ENCODE results near the gene ASRGL1. TPM values are rescaled to one million over a fixed set of nuclear protein-coding genes. Genes with fewer than 3 reads are reported as not detected.
"Not testable (repeated sequence)": the region's sequence is repeated elsewhere in the genome, so short reads cannot be mapped to it uniquely, and the experiment has no call there.

ASRGL1 gene
- total RNA-seq, 4 donors from 2014 or later: 0.66 to 7.6 (median 4.4) TPM; not detected in 1

- H3K27ac ChIP-seq: no peak overlapping the region
- 79 to 80% methylated on average over 1 of the region's 1 CpG for WGBS, 2 donors
- no peaks in the 10 kb centered on the region for H3K9me3 ChIP-seq
- peaks cover 0 to 35% (median 1%) of the 10 kb centered on the region in 4 donors for H3K27me3 ChIP-seq
- H3K36me3 ChIP-seq: no peaks in the 10 kb centered on the region
- intact Hi-C loops (cut with DNase I): no loop called here
- DNase-seq: no peak
- no peak overlapping the region for H3K4me3 ChIP-seq
- TF ChIP-seq POLR2A (IDR thresholded peaks at IDR 0.05): no peak
- no peak for TF ChIP-seq CTCF (IDR thresholded peaks at IDR 0.05)
- peaks cover 0 to 4% (median 0%) of the 10 kb centered on the region in 3 donors for H3K4me1 ChIP-seq
Observed at GRCh38 chr11:62359475-62359874, 22.2 kb downstream of the ASRGL1 start.

DNA sequence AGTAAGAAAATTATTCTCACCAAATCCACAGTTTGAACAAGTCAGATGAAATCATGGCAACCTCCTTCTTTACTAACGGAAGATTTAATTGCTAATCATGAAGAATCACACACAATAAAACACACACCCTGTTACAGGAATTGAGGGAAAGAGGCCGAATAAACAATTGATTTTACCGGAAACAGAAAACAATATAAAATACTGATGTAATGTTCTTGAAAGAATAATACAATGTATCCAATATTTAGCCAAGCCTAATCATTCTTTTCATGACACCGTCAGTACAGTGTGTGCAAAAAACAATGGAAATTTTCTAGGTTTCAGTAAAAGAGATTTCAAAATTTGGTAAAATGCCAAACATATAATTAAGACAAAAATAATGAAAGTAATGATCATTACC, 23.4 kb downstream of the ASRGL1 start:
- 41 to 47% methylated on average over 4 of the region's 4 CpGs for WGBS, 2 donors
- H3K27ac ChIP-seq: no peak overlapping the region

DNA sequence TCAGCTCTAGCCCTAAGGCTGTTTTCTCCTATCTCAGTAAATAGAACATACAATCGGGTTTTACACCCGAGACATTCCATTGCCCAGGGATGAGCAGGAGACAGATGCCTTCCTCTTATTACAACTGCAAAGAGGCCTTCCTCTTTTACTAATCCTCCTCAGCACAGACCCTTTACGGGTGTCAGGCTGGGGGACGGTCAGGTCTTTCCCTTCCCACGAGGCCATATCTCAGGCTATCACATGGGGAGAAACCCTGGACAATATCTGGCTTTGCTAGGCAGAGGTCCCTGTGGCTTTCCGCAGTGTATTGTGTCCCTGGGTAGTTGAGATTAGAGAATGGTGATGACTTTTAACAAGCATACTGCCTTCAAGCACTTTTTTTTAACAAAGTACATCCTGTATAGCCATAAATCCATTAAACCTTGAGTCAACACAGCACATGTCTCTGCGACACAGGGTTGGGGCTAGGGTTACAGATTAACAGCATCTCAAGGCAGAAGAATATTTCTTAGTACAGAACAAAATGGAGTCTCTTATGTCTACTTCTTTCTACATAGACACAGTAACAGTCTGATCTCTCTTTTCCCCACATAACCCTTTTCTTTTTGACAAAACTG, 31.7 kb downstream of the ASRGL1 start:
- 67 to 69% methylated on average over 7 of the region's 7 CpGs for WGBS, 2 donors
- peaks cover 0 to 15% (median 0%) of the 10 kb centered on the region in 4 donors for H3K27me3 ChIP-seq
- H3K9me3 ChIP-seq; intact Hi-C loops (cut with DNase I); H3K36me3 ChIP-seq; H3K27ac ChIP-seq; H3K4me1 ChIP-seq; DNase-seq; H3K4me3 ChIP-seq: not testable (repeated sequence)

More for the DNA sequence above, 23.4 kb downstream of the ASRGL1 start:
- no peak for DNase-seq
- Histone ChIP-seq H3K36me3 (no peaks in the 10 kb centered on the region), H3K4me1 (no peaks in the 10 kb centered on the region), H3K4me3 (no peak overlapping the region), H3K27me3 (peaks cover 0 to 31% (median 1%) of the 10 kb centered on the region in 4 donors), H3K9me3 (no peaks in the 10 kb centered on the region)
- intact Hi-C loops (cut with DNase I): no loop called here
- no peak for TF ChIP-seq CTCF (IDR thresholded peaks at IDR 0.05)
- TF ChIP-seq POLR2A (IDR thresholded peaks at IDR 0.05): no peak

DNA sequence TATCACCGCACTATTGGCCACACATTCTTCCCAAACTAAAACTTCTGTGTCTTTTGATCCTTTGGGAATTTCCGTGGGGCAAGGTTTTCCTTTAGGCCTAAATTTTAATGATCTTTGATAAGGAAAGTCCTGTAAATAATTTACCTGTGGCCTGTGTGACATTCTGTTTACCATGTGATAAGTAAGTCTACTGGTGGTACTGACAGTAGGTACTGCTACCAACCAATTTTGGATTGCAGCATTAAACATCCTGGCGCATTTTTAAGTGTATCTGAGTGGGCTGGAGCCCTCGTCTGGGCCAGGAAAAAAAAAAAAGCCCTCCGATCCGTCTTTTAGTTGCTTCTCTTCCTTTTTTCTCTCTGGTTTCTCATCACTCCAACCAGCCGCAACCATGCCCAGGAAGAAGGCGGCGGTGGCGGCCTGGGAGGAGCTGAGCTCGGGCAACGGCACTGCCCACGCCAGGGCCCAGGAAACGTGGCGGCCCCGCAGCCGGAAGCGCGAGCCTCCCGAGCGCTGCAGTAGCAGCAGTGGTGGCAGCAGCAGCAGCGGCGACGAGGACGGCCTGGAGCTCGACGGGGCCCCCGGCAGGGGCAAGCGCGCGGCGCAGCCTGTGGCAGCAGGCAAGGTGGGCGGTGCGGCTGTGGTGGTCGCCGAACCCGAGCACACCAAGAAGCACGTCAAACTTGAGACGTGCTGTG, 33.6 kb downstream of the ASRGL1 start:
- 55 to 63% methylated on average over 4 to 5 of the region's 39 CpGs for WGBS, 2 donors

DNA sequence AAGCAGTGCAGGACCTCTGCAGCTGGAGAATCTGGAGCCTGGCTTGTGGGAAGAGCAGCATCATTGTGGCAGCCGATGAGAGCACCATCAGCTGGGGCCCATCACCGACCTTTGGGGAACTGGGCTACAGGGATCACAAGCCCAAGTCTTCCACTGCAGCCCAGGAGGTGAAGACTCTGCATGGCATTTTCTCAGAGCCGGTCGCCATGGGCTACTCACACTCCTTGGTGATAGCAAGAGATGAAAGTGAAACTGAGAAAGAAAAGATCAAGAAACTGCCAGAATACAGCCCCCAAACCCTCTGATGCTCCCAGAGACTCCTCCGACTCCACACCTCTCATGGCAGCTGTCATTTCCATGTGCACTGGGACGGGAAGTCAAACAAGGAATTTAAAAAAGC, 35.6 kb downstream of the ASRGL1 start:
- WGBS, 2 donors: 79 to 81% methylated on average over 5 of the region's 6 CpGs
- Histone ChIP-seq H3K27ac (no peak overlapping the region), H3K4me3 (no peak overlapping the region), H3K9me3 (no peaks in the 10 kb centered on the region), H3K27me3 (peaks cover 0 to 26% (median 0%) of the 10 kb centered on the region in 4 donors), H3K4me1 (peaks cover 0 to 9% (median 0%) of the 10 kb centered on the region in 3 donors), H3K36me3 (no peaks in the 10 kb centered on the region)
- intact Hi-C loops (cut with DNase I): no loop called here
- DNase-seq: no peak
- TF ChIP-seq CTCF (IDR thresholded peaks at IDR 0.05) (no peak), POLR2A (IDR thresholded peaks at IDR 0.05) (no peak)

More for the DNA sequence above, 33.6 kb downstream of the ASRGL1 start:
- Histone ChIP-seq H3K27me3 (peaks cover 0 to 26% (median 0%) of the 10 kb centered on the region in 4 donors), H3K4me3 (peak overlapping the region in 2 of 4 donors; percentile 16 to 44), H3K36me3 (no peaks in the 10 kb centered on the region), H3K27ac (no peak overlapping the region), H3K4me1 (peaks cover 0 to 9% (median 0%) of the 10 kb centered on the region in 3 donors), H3K9me3 (no peaks in the 10 kb centered on the region)
- intact Hi-C loops (cut with DNase I): no loop called here
- DNase-seq: no peak
- TF ChIP-seq CTCF (IDR thresholded peaks at IDR 0.05): no peak
- no peak for TF ChIP-seq POLR2A (IDR thresholded peaks at IDR 0.05)
